DMS53 treated with DMSO at 0.1 percent for 48 hours (cell line): ENCODE measurements around the gene DDIT4.
"Not testable (repeated sequence)": the region's sequence is repeated elsewhere in the genome, so short reads cannot be mapped to it uniquely, and the experiment has no call there.

Source experiments
- DNase-seq: peaks from one replicate; lab custom pipeline; 2025; ENCODE audit not compliant: unreplicated experiment; lab: John Stamatoyannopoulos, UW

Gene DDIT4

GRCh38 chr10:72292223-72292691, 18.5 kb downstream of the DDIT4 start:
- DNase-seq, result peak; percentile 28

GRCh38 chr10:72295330-72295910, 21.7 kb downstream of the DDIT4 start:
- DNase-seq, result no peak

GRCh38 chr10:72296829-72297280, 23.1 kb downstream of the DDIT4 start:
- not testable (repeated sequence) for DNase-seq

- no peak for DNase-seq
Measured at GRCh38 chr10:72297281-72297804, 23.6 kb downstream of the DDIT4 start.

DNA sequence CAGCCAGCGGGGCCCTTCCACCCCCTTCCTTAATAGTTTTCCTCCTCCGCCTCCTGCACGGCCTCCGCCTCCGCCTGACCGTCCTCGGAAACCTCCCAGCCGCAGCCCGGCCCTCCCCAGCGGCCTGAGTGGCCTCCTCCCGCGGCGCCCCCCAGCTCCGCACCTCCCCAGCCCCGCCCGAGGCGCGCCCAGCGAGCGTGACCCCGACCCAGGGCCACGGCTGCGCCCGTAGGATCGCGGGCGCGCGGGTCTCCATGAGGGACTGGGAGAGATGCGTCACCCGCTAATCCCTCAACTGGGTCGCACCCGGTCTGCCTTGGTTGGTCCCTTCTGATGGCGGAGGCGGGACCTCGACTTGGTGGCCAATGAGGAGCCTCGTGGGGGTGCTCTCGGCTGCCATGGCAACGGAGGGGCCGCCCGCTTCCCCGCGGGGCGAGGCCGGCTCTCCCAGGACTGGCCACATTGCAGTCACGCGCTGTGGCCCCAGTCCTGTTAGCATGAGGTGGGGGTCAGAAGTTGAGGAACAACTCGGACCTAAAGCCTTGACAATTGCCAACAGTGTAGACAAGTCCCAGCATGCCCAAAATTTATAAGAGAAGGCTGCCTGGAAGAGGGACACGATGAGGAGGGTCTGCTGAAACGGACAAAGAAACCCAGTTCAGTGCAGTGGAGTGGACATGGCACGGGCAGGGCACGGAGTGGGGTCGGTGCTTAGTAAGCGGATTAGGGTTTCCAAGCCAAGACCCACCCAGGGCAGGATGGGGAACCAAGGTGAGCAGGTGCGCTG, 24.3 kb downstream of the DDIT4 start:
- DNase-seq, result peak; percentile 91

DNA sequence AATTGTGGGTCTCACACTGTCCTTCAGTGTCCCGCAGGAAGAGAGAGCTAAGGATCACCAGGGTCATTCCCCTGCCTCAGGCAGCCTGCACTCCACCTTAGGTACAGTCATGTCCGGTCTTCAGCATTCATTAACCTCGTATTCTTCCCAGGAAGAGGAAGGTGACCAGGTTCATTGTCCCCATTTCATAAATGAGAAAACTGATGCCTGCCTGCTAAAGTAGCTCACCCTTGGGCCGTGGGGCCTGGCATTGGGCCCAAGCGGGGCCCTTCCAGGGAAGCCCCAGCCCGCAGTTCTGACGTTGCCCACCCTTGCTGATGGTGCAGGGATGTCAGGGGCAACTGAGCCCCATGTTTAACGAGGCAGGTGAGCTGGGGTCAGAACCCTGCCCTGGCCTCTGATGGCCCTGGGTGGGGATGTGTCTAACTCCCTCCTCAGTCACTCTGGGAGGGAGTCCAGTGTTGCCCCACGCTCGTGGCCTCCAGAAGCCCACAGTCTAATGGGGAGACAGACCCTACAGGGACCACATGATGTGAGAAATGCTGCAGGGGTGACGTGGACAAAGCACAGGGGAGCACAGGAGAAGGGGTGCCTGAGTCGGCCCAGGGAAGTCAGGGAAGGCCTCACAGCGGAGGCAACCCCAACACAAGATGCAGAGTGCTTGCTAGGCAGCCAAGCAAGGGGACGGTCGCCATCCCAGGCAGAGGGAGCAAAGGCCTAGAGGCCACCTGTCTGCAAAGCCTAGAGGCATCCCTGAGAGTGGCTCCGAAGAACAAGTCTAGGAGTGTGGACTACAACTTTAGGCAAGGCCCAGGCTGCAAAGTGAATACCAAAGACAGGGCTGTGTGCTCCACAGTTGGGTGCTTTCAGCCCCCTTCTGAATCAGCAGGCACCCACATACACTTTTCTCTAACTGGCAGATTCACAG, 25.1 kb downstream of the DDIT4 start:
- no peak for DNase-seq

DNA sequence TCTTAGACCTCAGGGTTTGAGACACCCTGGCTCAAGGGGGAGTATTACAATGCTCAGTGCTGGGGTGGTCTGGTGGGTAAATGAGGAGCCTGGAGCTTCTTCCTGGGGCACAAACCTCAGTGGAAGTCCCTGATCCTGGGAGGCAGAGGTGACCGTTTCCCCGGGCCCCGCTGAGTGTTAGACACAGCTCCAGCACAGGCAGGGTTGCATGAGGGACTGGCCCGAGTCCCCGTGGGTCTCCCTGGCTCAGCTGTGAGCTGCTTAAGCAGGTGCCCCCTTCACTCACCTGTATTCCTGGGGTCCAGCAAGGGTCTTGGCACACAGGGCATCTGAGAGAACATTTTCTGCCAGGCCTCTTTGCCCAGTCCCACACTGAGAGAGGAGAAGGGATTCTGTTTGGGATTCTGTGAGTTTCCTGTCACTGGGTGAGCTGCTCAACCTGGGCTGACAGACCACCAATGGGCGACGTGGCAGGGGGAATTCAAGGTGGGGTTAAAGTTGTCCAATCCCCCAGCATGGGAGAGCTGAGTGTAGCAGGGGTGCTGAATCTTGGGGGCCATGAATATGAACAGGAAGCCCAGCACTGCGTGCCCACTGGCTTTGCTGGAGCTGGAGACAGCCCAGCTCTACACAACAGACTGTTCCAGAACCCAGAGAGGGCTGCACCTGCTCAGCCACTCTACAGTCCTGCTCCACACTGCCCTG, 29.9 kb downstream of the DDIT4 start:
- DNase-seq, result no peak

- no peak for DNase-seq
Measured at GRCh38 chr10:72306215-72306760, 32.6 kb downstream of the DDIT4 start.

DNA sequence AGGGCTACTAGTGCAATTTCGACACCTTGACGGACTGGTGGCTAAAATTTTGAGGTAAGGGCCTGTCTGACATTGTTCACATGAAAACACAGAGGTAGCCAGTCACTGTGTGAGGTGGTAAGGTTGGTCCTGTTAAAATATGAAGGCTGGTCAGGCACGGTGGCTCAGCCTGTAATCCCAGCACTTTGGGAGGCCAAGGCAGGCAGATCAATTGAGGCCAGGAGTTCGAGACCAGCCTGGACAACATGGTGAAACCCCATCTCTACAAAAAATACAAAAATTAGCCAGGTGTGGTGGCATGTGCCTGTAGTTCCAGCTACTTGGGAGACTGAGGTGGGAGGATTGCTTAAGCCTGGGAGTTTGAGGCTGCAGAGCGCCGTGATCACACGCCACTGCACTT, 34.0 kb downstream of the DDIT4 start:
- DNase-seq, result not testable (repeated sequence)

DNA sequence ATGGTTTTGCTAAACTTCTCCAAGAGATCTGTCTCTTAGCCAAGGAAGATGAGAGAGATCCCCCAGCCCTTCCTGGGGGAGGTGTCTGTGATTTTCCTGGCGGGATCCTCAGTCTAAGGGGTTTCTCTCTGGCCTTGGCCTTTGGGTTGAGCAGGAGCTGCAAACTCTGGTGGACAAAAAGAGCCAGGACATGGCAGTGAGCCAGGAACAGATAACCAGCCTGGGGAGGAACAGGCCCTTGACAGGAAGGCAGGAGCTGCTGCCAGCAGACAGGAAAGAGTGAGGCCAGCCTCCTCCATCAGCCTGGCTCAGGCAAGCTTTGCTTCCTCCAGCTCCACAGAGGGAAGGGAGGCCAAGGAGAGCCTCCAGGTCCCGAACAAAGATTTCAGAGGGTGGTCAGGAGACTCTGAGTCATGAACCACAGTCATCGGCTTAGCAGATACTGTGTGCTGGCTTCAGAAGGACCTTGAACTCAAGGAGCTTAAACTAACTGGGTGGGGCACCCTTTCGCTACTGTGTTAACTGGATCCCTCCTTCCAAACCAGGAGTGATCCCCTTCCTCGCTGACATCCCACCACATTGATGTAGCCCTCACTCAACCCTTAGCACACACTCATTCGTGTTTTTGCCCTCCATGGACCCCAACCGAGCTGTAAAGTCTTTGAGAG, 34.7 kb downstream of the DDIT4 start:
- DNase-seq, result no peak

DNA sequence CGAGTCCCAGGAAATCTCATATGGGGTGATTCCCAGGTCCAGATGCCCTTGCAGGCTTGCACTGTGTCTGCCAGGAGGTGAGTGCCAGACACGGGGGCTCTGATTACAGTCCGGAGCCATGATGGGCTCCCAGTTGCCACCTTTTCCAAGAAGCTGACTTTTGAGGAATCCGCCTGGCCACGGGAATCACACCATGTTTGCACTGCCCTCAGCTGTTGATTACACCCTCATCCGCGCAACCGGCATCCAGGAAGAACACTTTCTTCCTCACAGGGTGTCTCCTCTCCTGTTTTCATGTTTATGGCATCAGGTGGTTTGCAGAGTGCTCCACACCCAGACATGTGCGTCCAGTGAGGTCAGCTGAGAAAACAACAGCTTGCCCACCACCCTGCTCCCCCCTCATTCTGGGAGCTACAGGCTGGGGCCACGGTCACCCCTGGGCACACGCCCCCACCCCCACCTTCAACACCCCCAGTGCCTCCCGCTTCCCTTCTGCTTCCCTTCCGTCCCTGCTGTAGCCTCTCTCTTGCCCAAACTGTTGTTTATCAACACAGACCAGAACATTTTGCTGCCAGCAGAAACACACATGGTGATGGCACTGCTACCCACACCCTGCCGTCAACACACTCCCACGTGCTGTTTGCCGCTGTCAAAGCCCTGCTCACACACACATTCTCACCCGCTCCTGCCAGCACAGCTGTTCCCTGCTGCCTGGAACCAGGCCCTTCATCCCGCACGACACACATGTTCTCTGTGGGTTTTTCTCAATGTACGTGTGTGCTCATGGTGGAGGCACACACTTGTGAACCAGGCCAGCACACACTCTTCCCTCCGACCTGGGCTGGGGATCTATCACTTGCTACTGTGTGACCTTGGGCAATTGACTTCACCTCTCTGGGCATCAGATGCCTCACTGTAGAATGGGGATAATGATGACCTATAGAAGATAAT, 35.8 kb downstream of the DDIT4 start:
- no peak for DNase-seq

- DNase-seq, result no peak
Measured at GRCh38 chr10:72310241-72310633, 36.5 kb downstream of the DDIT4 start.

GRCh38 chr10:72310636-72311035, 36.9 kb downstream of the DDIT4 start:
- DNase-seq, result no peak

GRCh38 chr10:72311667-72312066, 37.9 kb downstream of the DDIT4 start:
- DNase-seq, result no peak

- no peak for DNase-seq
Measured at GRCh38 chr10:72312865-72313391, 39.2 kb downstream of the DDIT4 start.

DNA sequence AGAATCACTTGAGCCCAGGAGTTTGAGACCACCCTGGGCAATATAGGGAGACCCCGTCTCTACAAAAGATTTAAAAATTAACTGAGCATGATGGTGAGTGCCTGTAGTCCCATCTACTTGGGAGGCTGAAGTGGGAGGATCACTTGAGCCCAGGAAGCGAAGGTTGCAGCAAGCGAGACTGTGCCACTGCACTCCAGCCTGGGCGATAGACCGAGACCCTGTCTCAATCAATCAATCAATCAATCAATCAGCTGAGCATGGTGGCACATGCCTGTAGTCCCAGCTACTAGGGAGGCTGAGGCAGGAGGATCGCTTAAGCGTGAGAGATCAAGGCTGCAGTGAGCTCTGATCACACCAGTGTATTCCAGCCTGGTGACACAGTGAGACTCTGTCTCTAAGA, 40.5 kb downstream of the DDIT4 start:
- no peak for DNase-seq

DNA sequence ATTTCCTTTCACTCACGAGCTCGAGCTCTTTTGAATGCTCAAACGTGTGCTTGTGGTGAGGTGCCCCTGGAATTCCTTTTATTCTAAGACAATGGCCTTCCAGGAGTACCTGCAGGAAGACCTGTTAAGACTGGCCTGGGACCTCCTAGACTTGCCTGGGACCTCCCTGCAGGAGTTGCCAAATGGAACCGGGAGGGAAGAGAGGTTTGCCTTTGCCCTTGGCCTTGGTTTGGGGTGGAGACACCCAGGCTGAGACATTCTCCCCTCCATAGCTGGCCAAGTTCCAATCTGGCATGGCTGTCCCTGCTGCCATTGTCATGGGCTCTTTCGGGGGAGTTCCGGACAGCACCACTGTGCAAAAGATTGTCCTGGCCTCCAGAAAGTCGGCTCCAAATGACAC, 41.3 kb downstream of the DDIT4 start:
- no peak for DNase-seq

DNA sequence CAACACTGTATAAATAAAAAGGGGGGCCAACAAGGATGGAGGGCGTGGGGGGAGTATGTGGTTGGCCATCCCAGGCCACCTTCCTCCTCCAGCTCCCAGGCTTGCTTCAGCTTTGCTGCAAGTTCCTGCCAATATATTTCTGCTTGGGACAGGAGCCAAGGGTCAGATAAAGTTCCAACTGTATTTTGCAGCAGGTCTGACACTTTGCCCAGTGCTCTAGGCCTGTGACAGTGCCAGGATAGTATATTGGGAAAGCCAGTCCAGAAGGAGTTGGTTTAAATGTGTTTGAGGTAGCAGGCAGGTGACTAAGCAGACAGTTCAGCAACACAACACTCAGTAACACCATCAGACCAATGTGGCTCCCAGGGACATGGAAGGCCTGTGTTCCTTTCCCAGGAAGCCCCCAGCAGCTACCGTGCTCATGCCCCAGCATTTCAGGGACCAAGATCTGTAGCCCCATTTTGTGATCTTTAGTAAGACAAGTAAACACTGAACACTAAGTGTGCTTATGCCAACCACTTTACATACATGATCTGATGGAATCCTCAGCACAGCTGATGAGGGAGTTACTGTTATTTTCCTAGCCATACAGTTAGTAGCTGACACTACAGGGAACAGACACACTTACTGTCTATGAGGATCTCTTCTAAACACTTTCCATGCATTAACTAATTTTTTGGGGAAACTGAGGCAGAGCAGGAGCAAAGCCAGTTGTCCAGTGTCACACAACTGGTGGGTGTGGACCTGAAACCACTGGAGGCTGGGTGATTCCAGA, 42.1 kb downstream of the DDIT4 start:
- no peak for DNase-seq
